ENCODE measurements around the gene UGDH.
"Not testable (repeated sequence)": the region's sequence is repeated elsewhere in the genome, so short reads cannot be mapped to it uniquely, and the experiment has no call there.

The UGDH gene

DNA sequence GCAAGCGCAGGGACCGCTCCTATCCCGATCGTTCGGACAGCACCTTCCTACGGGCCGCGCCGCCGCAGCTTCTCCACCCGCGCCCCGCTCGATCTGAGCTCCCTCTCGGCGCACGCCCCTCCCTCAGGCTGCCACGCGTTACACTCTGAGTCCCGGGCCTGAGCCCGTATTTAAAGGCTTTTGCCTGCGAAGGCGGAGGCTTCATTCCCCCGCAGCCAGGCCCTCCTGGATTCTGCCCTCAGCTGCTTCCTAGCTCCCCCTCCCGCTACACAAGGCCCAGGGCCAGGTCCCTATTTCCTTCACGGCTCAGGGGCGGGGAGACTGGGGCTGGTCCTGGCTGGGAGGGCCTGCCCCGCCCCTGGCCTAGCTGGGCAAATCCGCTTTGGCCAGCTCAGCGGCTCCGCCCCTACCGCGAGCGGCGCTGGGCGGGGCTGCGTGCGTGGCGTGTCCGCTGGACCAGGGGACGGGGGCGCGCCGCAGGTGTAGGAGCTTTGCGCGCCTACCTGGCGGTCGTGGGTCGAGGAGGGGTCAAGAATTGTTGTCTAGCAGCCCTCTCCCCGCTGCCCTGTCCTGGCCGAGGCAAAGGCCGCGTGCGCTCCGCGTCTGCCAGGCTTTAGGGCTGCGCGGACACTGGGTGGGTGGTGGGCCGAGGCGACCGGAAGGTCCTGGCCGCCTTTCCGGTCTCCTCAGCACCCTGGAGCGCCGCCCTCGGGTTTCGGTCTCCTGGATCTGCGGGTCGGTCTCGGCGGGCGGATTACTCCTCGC, at the start of gene UGDH:
UGDH (minus strand) TSS at position 144 of the 765 bp plus-strand sequence. CDS start 5,927 bp downstream, outside the sequence.
- DNase-seq: peak; percentile 95

DNA sequence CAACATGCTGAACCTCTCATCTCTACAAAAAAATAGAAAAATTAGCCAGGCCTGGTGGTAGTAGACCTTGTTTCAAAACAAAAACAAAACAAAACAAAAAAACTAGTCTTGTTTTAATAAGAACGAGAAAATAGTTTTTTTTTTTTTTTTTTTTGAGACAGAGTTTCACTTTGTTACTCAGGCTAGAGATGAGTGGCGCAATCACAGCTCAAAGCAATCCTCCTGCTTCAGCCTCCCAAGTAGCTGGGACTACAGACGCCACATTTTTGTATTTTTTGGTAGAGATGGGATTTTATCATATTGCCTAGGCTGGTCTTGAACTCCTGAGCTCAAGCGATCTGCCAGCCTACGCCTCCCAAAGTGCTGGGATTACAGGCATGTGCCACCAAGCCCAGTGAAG, 47.7 kb upstream of the UGDH start:
- no peak for DNase-seq

- DNase-seq: no peak
Observed at GRCh38 chr4:39571504-39571903, 44.3 kb upstream of the UGDH start.

GRCh38 chr4:39571054-39571453, 43.8 kb upstream of the UGDH start:
- DNase-seq: no peak

DNA sequence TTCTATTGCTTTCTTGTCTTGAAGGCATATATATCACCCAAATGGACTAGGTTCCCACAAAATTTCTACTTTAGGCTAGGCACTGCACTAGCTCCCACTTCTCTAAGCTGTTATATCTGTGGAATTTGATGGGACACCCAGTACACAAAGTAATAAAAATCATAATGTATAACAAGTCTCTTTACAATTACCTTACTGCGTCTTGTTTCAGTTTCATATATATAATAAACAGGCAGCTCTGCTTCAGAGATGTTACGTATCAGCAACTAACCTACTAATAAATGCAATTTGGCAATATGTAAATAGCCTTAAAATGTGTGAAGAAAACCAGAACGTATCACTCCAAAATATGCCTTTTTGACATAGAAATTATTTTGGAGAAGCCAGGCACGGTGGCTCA, 42.0 kb upstream of the UGDH start:
- DNase-seq: no peak

DNA sequence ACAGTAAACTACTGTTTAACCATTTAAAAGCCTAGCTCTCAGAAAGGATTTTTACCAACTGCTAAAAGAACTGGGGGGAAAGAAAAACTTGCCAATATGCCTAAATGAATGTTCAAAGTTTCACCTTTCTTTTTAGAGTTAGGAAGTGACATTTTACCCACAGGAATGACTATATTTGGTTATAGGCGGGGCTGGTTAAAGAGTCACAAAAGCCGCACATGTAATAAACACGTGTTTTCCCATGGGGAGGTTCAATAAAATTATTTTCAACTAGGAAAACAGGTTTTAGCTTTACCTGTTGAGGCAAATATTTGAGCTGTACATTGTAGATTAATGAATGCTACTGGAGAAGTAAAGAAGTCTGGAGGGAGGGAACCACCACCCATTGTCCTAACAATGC, 41.6 kb upstream of the UGDH start:
- DNase-seq: no peak

DNA sequence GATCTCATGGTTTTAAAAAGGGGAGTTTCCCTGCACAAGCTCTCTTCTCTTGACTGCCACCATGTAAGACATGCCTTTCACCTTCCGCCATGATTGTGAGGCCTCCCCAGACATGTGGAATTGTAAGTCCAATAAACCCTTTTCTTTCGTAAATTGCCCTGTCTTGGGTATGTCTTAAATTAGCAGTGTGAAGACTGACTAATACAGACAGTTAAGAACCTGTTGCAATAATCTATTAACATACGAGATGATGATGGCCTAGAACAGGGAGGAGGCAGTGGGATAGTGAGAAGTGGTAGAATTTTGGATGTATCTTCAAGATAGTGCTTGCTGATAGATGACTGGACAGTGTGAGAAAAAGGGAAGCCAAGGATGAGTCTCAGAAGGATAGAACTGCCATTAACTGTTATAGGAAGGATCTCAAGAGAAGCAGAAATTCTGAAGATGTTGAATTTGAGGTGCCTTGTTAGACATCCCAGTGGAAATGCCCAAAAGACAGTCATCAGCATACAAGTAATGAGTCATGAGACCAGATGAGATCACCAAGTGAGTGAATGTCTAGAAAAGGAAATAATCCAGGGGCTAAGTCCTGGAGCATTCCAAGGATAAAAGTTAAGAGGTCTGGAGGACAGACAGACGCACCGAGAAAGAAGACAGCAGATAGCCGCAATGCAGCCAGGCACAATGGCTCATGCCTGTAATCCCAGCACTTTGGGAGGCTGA, 38.8 kb upstream of the UGDH start:
- no peak for DNase-seq

GRCh38 chr4:39563346-39563847, 36.2 kb upstream of the UGDH start:
- DNase-seq: no peak

DNA sequence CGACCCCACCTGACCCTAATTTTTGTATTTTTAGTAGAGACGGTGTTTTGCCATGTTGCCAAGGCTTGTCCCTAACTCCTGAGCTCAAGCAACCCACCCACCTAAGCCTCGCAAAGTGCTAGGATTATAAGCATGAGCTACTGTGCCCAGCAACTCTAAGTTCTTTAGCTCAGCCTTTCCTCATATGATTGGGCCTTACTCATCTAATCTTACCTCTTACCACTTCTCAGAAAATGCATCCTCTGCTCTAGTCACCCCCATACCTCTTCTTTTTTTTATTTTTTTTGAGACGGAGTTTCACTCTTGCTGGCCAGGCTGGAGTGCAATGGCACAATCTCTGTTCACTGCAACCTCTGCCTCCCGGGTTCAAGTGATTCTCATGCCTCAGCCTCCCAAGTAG, 35.6 kb upstream of the UGDH start:
- DNase-seq: no peak

DNA sequence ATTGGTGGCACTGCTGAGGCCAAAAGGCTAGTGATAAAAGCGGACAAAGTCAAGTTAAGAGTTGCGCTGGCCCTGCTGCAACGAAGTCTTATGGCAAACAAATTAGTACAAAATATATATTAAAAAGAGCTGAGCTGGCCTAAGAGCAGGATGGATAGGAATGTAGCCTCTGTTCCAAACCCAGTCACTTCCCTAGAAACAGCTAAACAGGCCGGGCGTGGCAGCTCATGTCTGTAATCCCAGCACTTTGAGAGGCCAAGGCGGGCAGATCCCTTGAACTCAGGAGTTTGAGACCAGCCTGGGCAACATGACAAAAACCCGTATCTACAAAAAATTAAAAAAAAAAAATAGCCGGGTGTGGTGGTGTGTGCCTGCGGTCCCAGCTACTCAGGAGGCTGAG, 32.4 kb upstream of the UGDH start:
- no peak for DNase-seq

GRCh38 chr4:39555472-39555871, 28.2 kb upstream of the UGDH start:
- no peak for DNase-seq

- no peak for DNase-seq
Observed at GRCh38 chr4:39548425-39549067, 21.3 kb upstream of the UGDH start.

DNA sequence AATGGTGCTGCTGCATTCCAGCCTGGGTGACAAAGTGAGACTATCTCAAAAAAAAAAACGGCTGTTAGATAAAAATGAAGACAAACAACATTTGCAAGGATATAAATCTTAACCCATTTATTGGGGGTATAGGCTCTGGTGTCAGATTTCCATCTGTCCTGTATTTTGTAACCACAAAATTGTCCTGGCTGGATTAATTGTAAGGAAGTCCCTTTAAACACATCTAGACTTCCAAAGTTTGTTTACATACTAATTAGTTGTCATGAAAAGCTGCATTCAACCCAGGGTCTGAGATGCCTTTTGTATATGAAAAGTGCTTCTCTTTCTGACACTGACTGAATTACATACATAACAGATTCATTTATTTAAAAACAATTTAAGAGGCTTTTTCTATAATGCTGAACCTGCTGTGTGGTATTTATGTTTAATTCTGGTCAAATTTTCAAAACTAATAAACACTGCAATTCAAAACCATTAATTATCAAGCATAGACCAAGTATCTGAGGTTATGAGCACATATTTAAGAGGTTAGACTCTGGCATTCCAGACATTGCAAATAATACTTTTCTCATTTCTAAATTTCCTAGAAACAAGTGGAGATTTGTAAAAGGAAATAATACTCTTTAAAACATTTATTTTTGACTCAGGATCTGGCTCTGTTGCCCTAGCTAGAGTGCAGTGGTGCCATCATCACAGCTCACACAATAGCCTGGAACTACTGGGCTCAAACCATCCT, 17.5 kb upstream of the UGDH start:
- peak; percentile 84 for DNase-seq

DNA sequence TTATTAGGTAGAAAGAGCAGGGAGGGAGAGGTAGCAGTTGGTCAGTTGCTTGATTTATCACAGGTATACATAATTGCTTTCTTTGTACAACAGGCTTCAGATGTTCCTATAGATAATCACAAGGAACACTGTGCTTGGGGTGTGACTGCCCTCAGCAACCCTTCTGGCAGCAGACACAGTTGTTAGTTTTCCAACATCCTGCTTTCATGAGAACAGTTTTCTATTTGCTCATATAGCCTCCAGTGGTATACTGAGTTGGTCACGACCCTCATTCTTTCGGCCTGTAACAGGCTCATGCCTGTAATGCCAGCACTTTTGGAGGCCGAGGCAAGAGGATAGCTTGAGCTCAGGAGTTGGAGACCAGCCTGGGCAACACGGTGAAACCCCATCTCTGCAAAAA, 16.8 kb upstream of the UGDH start:
- peak; percentile 19 for DNase-seq

DNA sequence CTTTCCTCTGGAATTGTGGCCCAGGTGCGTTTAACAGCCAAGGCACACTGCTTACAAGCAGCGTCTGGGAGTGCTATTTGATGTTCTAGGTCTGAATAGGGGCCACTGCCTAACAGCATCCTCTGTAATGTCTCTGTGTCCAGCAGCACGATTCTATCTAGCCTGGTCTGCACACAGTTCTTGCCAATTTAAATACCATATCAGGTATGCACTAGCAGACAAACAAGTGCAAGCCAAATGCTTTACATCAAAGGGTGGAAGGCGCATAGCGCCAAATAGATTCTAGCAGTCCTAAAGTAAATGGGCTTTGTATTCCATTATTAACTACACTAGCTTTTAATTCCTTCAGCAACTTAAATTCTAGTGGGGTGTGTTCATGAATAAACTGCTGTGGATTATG, 15.8 kb upstream of the UGDH start:
- no peak for DNase-seq

GRCh38 chr4:39542611-39543012, 15.4 kb upstream of the UGDH start:
- DNase-seq: no peak

DNA sequence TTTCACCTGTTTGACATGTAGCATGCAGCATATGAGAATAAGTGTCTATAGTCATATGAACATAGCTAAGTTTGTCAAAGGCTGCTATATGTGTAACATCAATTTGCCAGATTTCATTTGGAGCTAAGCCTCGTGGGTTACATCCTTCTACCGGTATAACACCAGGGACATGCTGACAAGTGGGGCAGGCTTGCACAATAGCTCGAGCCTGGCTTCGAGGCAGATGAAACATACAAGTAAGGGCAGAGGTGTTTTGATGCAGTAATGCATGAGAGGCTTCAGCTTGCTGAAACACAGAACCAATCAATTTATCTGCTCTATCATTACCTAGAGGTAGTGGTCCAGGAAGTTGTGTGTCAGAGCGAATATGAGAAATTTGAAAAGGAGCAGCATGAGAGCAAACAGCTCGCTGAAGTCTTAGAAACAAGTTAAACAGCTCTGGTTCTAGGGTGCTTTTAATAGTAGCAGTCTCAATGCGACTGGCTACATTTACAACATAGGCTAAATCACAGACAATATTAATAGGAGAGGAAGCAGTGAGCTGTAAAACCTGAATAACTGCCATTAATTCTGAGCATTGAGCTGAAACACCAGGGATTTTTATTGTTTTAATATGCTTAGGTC, 14.9 kb upstream of the UGDH start:
- no peak for DNase-seq

- peak; percentile 22 for DNase-seq
Observed at GRCh38 chr4:39539089-39539611, 11.9 kb upstream of the UGDH start.

DNA sequence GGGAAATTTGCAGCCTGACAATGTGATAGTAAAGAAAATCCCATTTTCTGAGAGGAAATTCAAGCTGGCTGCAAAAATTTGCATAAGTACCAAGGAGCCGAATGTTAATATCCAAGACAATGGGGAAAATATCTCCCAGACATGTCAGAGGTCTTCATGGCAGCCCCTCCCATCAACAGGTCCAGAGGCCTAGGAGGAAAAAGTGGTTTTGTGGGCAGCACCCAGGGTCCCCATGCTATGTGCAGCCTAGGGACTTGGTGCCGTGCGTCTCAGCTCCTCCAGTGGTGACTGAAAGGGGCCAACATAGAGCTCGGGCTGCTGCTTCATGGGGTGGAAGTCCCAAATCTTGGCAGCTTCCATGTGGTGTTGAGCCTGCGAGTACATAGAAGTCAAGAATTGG, 6.3 kb upstream of the UGDH start:
- DNase-seq: no peak

GRCh38 chr4:39532237-39532636, 5.0 kb upstream of the UGDH start:
- DNase-seq: not testable (repeated sequence)

DNA sequence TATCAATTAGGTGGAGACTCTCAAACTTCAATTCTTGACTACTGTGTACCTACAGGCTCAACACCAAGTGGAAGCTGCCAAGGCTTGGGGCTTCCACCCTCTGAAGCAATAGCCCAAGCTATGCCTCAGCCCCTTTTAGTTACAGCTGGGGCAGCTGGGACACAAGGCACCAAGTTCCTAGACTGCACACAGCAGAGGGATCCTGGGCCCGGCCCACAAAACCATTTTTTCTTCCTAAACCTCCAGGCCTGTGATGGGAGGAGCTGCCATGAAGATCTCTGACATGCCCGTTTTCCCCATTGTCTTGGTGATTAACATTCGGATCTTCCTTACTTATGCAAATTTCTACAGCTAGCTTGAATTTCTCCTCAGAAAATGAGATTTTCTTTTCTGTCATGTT, 3.4 kb upstream of the UGDH start:
- no peak for DNase-seq

DNA sequence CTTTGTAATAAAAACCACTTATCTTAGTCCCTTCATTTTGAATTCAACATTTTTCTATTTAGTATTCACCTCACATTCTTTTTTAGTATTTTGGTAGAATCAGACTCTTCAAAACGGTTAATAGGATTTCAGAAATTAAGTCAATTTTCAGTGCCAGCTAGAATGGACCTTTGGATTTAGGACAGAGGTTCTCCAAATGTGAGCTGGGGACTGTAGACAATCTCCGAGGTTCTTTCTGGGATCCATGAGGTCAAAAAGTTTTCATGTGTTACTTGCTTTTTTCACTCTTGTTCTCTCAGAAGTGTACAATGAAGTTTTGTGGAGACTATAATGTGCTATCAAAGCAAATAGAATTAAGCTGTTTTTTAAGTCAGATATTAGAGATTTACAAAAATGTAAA, 2.3 kb upstream of the UGDH start:
- DNase-seq: no peak
